SK-N-SH (cell line): ENCODE results near the gene CDH15.

ENCODE experiments used
- GABPA ChIP-seq: IDR thresholded peaks from 2 replicates; pipeline ENCODE4 v1.4.0; 2012; ENCODE audit warnings: low read depth, mild to moderate bottlenecking
- POLR2AphosphoS5 ChIP-seq: IDR thresholded peaks from 2 replicates; pipeline ENCODE4 v1.6.1; 2012; ENCODE audit warnings: low read depth, low read length
- SIN3A ChIP-seq: IDR thresholded peaks from 2 replicates; pipeline ENCODE4 v1.6.1; 2012; ENCODE audit warnings: low read depth, mild to moderate bottlenecking, low read length, moderate library complexity, borderline replicate concordance
- TF ChIP-seq, protein P1 (sequence below): fragments of 200-600 bp; sonication (generic); IDR thresholded peaks from 2 replicates; pipeline ENCODE4 v1.6.1; 2017; ENCODE audit warnings: antibody characterized with exemption, mild to moderate bottlenecking, moderate library complexity

DNA sequence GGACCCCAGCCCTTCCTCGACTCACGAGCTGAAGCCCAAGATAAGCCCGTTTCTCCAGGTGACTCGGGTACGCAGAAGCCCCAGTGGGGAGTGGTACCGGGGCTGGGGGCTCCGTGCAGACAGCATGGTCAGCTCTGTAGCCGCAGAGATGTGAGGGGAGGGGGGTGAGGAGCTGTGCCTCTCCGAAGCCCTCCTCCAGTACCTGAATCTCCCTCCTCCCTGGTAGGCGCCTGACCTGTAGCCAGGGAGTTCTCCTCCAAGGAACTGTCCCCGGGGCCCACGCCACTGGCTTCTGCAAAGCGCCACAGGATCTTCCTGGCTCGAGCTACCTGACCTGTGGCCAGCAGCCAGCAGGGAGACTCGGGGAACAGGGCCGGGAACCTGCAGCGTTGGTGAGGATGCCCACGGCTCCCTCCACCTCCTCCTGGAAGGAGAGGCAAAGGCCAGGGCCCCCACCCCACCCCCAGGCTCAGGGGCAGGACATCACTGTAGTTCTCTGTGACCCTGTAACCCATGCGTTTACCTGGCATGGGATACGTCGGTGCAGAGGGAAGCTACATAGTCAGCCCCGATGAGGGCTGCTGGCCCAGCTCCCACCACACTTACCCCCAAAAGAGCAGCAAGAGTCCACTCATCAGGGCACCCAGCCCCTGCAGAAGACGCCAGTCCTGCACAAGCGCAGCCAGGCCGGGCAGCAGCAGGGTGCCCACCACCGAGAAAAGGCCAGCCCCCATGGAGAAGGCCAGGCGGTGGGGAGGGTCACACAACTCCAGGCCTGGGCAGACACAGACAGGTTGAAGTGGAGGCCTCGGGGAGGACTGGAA is 27.1 kb downstream of the CDH15 start:
- TF ChIP-seq, protein P1, sequence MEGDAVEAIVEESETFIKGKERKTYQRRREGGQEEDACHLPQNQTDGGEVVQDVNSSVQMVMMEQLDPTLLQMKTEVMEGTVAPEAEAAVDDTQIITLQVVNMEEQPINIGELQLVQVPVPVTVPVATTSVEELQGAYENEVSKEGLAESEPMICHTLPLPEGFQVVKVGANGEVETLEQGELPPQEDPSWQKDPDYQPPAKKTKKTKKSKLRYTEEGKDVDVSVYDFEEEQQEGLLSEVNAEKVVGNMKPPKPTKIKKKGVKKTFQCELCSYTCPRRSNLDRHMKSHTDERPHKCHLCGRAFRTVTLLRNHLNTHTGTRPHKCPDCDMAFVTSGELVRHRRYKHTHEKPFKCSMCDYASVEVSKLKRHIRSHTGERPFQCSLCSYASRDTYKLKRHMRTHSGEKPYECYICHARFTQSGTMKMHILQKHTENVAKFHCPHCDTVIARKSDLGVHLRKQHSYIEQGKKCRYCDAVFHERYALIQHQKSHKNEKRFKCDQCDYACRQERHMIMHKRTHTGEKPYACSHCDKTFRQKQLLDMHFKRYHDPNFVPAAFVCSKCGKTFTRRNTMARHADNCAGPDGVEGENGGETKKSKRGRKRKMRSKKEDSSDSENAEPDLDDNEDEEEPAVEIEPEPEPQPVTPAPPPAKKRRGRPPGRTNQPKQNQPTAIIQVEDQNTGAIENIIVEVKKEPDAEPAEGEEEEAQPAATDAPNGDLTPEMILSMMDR, result no peak
- TF ChIP-seq POLR2AphosphoS5 (no peak), SIN3A (no peak), GABPA (no peak)
